Activated T-helper 17 cell treated with anti-CD3 and anti-CD28 coated beads, Interleukin-2, amount 50 U/mL, for 72 hours (primary cell): ENCODE results near the gene PTCRA. TPM values are rescaled to one million over a fixed set of nuclear protein-coding genes. Genes with fewer than 3 reads are reported as not detected.
A peak's percentile ranks its signal among the peaks of the same experiment; 100 is the strongest.
"Not testable (repeated sequence)": the region's sequence is repeated elsewhere in the genome, so short reads cannot be mapped to it uniquely, and the experiment has no call there.

Experiments used
- ATAC-seq: fragments of 150-1000 bp; cut with Tn5 transposase; replicated peaks from 2 replicates; pipeline ENCODE4 v1.10.0; 2021; ENCODE audit warnings: mild to moderate bottlenecking, moderate library complexity
- H3K27ac Mint-ChIP-seq: one replicate; pipeline ENCODE4 v1.8.0; 2022; ENCODE audit warnings: mixed read lengths
- H3K27me3 Mint-ChIP-seq: one replicate; pipeline ENCODE4 v1.8.0; 2022; ENCODE audit warnings: mixed read lengths
- H3K36me3 Mint-ChIP-seq: one replicate; pipeline ENCODE4 v1.8.0; 2022; ENCODE audit warnings: low read depth, mild to moderate bottlenecking, mixed read lengths
- H3K4me1 Mint-ChIP-seq: one replicate; pipeline ENCODE4 v1.8.0; 2022; ENCODE audit warnings: mixed read lengths
- H3K4me3 Mint-ChIP-seq: one replicate; pipeline ENCODE4 v1.8.0; 2022; ENCODE audit warnings: mild to moderate bottlenecking, mixed read lengths
- H3K9me3 Mint-ChIP-seq: one replicate; pipeline ENCODE4 v1.8.0; 2022; ENCODE audit warnings: mixed read lengths
- total RNA-seq, 2 donors: library from RNA; stranded (reverse); gene quantifications; one replicate each; pipeline ENCODE4 v1.2.3, GENCODE V29; 2022

Gene PTCRA
- total RNA-seq, 2 donors from 2014 or later: not detected

DNA sequence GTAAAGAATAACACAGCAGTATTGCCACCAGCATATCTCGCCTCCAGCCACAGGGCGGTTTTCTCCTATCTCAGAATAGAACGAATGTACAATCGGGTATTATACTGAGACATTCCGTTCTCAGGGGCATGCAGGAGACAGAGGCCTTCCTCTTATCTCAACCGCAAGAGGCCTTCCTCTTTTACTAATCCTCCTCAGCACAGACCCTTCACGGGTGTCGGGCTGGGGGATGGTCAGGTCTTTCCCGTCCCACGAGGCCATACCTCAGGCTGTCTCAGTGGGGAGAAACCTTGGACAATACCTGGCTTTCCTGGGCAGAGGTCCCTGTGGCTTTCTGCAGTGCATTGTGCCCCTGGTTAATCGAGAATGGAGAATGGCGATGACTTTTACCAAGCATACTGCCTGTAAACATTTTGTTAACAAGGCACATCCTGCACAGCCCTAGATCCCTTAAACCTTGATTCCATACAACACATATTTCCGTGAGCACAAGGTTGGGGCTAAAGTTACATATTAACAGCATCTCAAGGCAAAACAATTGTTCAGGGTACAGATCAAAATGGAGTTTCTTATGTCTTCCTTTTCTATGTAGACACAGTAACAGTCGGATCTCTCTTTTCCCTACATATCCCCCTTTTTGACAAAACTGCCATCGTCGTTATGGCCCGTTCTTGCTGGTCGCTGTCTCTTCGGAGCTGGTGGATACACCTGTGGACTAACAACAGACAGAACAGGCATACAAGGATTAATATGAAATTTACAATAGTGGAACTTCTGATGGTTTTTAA lies 21.6 kb upstream of the PTCRA start:
- H3K27ac Mint-ChIP-seq, H3K4me3 Mint-ChIP-seq, H3K9me3 Mint-ChIP-seq, ATAC-seq, H3K4me1 Mint-ChIP-seq, H3K27me3 Mint-ChIP-seq: not testable (repeated sequence)
- H3K36me3 Mint-ChIP-seq: peaks cover 15% of the 10 kb centered on the region

DNA sequence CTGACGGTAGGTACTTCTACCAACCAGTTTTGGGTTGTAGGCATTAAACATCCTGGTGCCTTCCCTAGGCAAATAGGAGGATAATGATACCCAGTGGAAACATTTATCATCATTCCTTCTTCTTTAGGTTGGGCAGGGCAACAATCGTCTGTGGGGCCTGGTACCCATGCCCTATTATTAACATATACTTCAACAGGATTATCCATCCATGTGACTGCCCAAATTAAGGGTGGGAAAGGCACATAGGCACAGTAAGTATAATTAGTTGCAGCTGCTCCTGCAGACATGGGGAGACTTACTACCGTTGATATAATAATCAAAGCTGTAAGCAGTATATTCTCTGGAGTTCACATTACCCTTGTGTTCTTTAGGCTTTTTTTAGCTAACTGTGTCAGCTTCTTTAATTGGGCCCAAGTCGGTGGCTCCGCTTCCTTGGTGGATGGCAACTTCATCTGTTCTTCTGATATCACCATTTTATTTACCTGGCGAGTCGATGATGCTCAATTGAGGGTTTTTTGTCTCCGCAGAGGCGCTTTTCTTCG lies 19.6 kb upstream of the PTCRA start:
- no peaks in the 10 kb centered on the region for H3K27me3 Mint-ChIP-seq
- no peaks in the 10 kb centered on the region for H3K9me3 Mint-ChIP-seq
- ATAC-seq: no peak
- no peaks in the 10 kb centered on the region for H3K36me3 Mint-ChIP-seq
- H3K4me1 Mint-ChIP-seq: peaks cover 1% of the 10 kb centered on the region
- no peak overlapping the region for H3K4me3 Mint-ChIP-seq
- no peak overlapping the region for H3K27ac Mint-ChIP-seq

DNA sequence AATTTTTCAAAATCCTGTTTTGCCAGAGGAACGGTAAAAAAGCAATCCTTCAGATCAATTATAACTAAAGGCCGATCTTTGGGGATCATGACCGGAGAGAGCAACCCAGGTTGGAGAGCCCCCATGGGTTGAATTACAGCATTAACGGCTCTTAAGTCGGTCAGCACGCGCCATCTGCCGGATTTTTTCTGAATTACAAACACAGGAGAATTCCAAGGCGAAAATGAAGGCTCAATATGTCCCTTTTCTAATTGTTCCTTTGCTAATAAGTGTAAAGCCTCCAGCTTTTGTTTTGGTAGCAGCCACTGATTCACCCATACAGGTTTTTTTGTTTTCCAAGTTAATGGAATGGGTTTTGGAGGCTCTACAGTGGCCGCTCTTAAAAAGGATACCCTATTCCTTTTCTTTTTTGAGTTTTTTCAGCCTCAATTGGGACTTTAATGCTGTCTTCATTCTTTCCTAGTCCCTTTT lies 16.9 kb upstream of the PTCRA start:
- no peaks in the 10 kb centered on the region for H3K36me3 Mint-ChIP-seq
- no peak overlapping the region for H3K4me3 Mint-ChIP-seq
- H3K27me3 Mint-ChIP-seq: no peaks in the 10 kb centered on the region
- peaks cover 5% of the 10 kb centered on the region for H3K4me1 Mint-ChIP-seq
- ATAC-seq: no peak
- H3K9me3 Mint-ChIP-seq: no peaks in the 10 kb centered on the region
- no peak overlapping the region for H3K27ac Mint-ChIP-seq

DNA sequence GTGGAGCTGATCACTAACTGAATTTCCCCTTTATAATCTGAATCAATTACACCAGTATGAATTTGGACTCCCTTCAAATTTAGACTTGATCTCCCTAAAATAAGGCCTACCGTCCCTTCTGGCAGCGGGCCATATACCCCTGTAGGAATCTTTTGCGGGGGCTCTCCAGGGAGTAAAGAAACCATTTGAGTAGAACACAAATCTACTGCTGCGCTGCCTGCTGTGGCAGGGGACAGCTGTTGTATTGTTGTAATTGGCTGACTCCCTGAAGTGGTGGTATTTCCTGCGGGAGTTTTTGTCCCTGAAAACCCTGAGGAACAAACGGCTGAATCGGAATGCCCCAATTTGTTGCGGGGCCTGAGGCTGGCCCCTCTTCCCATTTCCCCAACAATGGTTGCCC lies 16.0 kb upstream of the PTCRA start:
- Mint-ChIP-seq H3K4me1 (peaks cover 5% of the 10 kb centered on the region), H3K4me3 (no peak overlapping the region), H3K36me3 (no peaks in the 10 kb centered on the region), H3K27ac (no peak overlapping the region), H3K9me3 (no peaks in the 10 kb centered on the region), H3K27me3 (no peaks in the 10 kb centered on the region)
- ATAC-seq: no peak

DNA sequence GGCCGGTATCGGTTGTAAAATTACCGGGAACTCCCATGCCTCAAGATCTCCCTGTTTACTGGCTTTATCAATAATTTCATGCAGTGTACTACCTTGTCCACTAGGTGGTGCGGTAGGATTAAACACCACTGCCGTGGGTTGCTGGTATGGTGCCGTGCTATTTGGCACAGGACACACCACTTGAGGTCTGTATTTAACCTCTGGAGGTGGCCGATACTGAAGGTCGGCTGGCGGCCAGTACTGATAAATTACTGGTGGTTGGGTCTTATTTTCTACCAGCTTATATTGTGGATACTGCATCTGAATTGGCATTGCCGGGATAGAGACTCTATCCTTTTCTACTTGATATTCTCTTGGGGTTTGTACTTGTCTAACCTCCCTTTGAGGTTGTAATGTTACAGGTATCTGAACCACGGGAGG lies 14.3 kb upstream of the PTCRA start:
- ATAC-seq: peak; percentile 97
- no peak overlapping the region for H3K4me3 Mint-ChIP-seq
- H3K9me3 Mint-ChIP-seq: no peaks in the 10 kb centered on the region
- no peaks in the 10 kb centered on the region for H3K36me3 Mint-ChIP-seq
- H3K27me3 Mint-ChIP-seq: no peaks in the 10 kb centered on the region
- H3K4me1 Mint-ChIP-seq: peaks cover 5% of the 10 kb centered on the region
- no peak overlapping the region for H3K27ac Mint-ChIP-seq

DNA sequence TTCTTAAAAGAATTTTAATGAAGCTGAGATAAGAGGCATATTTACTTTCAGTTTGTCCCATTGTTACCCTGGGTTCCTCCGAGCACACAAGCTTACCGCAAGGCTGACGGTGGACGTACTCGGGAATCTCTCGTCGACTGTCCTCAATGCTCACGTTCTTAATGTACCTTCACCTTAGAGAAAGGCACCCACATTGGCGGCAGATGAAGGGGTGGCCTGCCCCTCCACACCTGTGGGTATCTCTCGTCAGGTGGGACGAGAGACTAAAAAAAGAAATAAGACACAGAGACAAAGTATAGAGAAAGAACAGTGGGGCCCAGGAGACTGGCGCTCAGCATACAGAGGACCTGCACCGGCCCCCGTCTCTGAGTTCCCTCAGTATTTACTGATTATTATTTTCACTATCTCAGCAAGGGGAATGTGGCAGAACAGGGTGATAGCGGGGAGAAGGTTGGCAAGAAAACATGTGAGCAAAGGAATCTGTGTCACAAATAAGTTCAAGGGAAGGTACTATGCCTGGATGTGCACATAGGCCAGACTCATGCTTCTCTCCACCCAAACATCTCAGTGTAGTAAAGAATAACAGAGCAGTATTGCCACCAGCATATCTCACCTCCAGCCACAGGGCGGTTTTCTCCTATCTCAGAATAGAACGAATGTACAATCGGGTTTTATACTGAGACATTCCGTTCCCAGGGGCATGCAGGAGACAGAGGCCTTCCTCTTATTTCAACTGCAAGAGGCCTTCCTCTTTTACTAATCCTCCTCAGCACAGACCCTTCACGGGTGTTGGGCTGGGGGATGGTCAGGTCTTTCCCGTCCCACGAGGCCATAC lies 13.2 kb upstream of the PTCRA start:
- not testable (repeated sequence) for H3K27me3 Mint-ChIP-seq, H3K36me3 Mint-ChIP-seq, ATAC-seq, H3K4me1 Mint-ChIP-seq, H3K27ac Mint-ChIP-seq, H3K9me3 Mint-ChIP-seq, H3K4me3 Mint-ChIP-seq

DNA sequence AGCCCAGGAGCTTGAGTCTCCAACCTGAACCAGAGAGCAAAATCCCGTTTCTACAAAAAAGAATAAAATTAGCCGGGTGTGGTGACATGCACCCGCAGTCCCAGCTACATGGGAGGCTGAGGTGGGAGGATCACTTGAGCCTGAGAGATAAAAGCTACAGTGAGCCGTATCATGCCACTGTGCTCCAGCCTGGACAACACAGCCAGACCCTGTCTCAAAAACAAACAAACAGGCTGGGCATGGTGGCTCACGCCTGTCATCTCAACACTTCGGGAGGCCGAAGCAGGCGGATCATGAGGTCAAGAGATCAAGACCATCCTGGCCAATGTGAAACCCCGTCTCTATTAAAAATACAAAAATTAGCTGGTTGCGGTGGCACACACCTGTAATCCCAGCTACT lies 11.4 kb upstream of the PTCRA start:
- H3K27ac Mint-ChIP-seq: no peak overlapping the region
- peaks cover 5% of the 10 kb centered on the region for H3K4me1 Mint-ChIP-seq
- no peaks in the 10 kb centered on the region for H3K9me3 Mint-ChIP-seq
- no peaks in the 10 kb centered on the region for H3K27me3 Mint-ChIP-seq
- H3K4me3 Mint-ChIP-seq: no peak overlapping the region
- H3K36me3 Mint-ChIP-seq: no peaks in the 10 kb centered on the region
- ATAC-seq: no peak

DNA sequence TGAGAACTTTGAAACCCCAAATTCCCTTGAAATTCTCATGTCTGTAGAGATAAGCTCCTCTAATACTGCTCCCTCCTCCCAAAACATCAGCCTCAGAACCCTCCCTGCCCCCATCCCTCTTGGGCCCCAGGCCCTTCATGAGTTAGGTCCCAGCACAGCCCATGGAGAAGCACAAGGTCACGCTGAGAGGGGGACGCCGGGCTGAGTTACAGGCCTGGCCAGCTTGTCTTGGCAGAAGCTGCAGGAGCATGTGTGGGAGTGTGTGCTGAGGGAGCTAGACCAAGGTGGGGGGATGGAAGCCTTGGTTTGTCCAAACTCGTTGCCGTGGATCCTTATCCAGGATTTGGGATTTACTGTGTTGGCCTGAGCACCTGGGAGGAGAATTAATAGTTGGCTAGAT lies 8.5 kb upstream of the PTCRA start:
- Mint-ChIP-seq H3K27me3 (peaks cover 6% of the 10 kb centered on the region), H3K4me1 (no peaks in the 10 kb centered on the region), H3K27ac (no peak overlapping the region), H3K4me3 (no peak overlapping the region), H3K9me3 (no peaks in the 10 kb centered on the region), H3K36me3 (no peaks in the 10 kb centered on the region)
- no peak for ATAC-seq

DNA sequence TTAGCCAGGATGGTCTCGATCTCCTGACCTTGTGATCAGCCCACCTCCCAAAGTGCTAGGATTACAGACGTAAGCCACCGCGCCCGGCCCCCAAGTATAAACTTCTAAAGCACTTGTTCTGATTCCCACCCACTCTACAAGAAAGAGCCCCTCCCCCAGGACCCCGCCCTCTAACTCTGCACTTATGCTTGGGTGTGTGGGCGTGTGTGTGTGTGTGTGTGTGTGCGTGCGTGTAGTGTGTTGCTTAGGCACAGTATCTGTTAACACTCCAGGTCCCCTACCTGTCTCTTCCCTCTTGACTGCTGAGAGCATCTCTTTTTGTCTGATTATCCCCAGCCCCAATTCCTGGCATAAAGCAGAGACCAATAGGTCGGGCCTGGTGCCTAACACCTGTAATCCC lies 6.0 kb upstream of the PTCRA start:
- Mint-ChIP-seq H3K9me3 (no peaks in the 10 kb centered on the region), H3K27ac (no peak overlapping the region), H3K4me1 (no peaks in the 10 kb centered on the region), H3K27me3 (peaks cover 8% of the 10 kb centered on the region), H3K36me3 (no peaks in the 10 kb centered on the region), H3K4me3 (no peak overlapping the region)
- ATAC-seq: no peak

DNA sequence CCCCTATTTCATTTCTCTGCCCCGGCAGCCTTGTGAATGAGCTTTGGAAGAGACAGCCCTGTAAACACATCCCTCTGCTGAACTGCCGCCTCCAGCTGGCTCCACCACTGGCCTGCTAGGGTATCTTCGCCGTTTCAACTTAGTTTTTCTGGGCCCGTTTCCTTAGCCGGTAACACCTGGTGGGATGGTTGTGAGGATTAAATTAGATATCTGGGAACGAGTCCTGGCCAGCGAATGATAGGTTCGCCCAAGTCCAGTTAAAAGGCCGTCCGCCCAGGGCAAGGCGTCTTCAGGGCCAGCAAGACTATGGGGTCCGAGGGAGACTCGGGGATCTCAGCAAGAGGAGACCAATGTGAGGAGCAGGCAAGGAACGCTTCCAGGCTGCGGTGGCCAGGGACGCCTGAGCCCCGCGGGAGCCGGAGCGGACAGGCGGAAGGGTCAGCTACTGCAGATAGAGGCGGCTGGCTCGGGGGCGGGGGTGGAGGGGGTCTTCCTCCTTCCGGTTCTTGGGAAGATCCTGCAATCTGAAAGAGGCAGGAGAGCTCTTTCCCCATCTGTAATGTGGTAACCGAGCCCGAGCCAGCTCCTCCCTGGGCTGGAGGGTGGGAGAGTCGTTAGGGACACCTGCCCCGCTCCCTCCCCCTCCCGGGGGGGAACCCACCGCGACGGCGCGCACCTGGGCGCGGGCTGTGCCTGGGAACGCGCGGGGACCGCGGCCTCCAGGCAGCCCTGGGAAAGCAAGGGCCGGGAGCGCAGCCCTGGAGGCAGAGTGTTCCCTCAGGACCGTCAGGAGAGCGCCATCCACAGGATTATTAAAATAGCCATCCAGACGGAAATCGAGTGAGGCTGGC lies 4.5 kb upstream of the PTCRA start:
- H3K36me3 Mint-ChIP-seq: no peaks in the 10 kb centered on the region
- no peak overlapping the region for H3K4me3 Mint-ChIP-seq
- H3K9me3 Mint-ChIP-seq: no peaks in the 10 kb centered on the region
- H3K27ac Mint-ChIP-seq: no peak overlapping the region
- no peak for ATAC-seq
- H3K4me1 Mint-ChIP-seq: no peaks in the 10 kb centered on the region
- peaks cover 8% of the 10 kb centered on the region for H3K27me3 Mint-ChIP-seq

DNA sequence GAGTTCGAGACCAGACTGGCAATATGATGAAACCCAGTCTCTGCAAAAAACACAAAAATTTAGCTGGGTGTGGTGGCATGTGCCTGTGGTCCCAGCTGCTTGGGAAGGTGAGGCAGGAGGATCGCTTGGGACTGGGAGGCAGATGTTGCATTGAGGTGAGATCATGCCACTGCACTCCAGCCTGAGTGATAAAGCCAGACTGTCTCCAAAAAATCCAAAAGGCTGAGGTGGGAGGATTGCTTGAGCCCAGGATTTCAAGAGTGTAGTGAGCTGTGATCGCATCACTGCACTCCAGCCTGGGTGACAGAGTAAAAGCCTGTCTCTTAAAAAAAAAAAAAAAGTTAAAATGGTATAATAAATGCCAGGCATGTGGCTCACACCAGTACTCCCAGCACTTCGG lies 1.3 kb upstream of the PTCRA start:
- H3K27ac Mint-ChIP-seq: no peak overlapping the region
- H3K36me3 Mint-ChIP-seq: no peaks in the 10 kb centered on the region
- H3K4me3 Mint-ChIP-seq: no peak overlapping the region
- H3K4me1 Mint-ChIP-seq: no peaks in the 10 kb centered on the region
- peaks cover 8% of the 10 kb centered on the region for H3K27me3 Mint-ChIP-seq
- no peaks in the 10 kb centered on the region for H3K9me3 Mint-ChIP-seq
- ATAC-seq: no peak

DNA sequence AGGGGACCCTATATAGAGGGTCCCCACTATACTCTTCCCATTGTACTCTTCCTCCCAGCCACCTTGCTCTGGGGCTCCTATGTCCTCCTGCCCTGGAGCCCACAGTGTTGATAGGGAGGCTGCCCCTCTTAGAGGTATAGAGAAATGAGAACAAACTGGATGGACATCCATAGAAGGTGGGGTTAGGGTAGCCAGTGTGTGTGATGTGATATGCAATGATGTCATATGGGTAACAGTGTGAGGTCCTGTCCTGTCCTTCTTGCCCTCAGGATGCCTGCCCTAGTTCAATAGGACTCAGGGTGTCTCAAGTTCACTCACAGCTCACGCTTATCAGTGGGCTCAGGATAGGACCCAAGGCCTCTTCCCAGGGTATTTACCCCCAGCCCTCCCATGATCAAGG lies 435 bp downstream of the PTCRA start:
- no peak for ATAC-seq
- Mint-ChIP-seq H3K36me3 (no peaks in the 10 kb centered on the region), H3K27ac (no peak overlapping the region), H3K27me3 (peaks cover 5% of the 10 kb centered on the region), H3K4me1 (no peaks in the 10 kb centered on the region), H3K9me3 (no peaks in the 10 kb centered on the region), H3K4me3 (no peak overlapping the region)

DNA sequence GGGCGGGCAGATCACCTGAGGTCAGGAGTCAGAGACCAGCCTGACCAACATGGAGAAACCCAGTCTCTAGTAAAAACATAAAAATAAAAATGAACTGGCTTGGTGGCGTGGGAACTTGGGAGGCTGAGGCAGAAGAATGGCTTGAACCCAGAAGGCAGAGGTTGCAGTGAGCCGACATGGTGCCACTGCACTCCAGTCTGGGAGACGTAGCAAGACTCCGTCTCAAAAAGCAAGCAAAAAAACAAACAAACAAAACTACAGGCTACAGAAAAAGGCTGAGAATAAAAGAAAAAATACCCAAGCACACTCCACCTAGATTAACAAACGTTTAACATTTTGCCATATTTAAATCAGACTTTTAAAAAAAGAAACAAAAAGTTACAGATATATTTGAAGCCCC lies 5.9 kb downstream of the PTCRA start:
- no peak for ATAC-seq
- no peak overlapping the region for H3K27ac Mint-ChIP-seq
- H3K4me3 Mint-ChIP-seq: no peak overlapping the region
- no peaks in the 10 kb centered on the region for H3K27me3 Mint-ChIP-seq
- no peaks in the 10 kb centered on the region for H3K9me3 Mint-ChIP-seq
- H3K36me3 Mint-ChIP-seq: no peaks in the 10 kb centered on the region
- no peaks in the 10 kb centered on the region for H3K4me1 Mint-ChIP-seq

DNA sequence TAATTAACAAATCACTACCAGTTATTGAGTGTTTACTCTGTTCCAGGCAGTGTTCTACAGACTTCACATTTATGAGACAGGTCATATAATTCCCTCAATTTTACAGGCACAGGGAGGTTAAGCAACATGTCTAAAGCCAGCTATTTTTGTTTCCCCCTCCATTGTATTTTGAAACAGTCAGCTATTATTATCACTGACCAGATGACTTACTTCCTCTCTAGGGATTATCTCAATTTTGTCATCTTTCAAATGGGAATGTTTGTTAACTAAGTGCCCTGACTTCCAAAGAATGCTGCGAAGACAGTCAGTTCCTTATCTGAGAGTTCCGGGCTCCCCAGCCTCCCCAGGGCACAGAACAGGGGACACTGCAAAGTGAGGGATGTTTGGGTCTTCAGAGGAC lies 7.8 kb downstream of the PTCRA start:
- Mint-ChIP-seq H3K27ac (no peak overlapping the region), H3K4me3 (no peak overlapping the region), H3K4me1 (peaks cover 4% of the 10 kb centered on the region), H3K27me3 (no peaks in the 10 kb centered on the region), H3K36me3 (peaks cover 4% of the 10 kb centered on the region), H3K9me3 (no peaks in the 10 kb centered on the region)
- no peak for ATAC-seq
